BE2C (cell line): ENCODE measurements around the gene SNW1.
"Not testable (repeated sequence)": the region's sequence is repeated elsewhere in the genome, so short reads cannot be mapped to it uniquely, and the experiment has no call there.

Experiments
- DNase-seq: peaks from one replicate; pipeline ENCODE4 v3.0.0-alpha.2; 2020
- H3K27me3 ChIP-seq: fragments of 250-450 bp; sonication (Bioruptor Pico); 2 replicates; pipeline ENCODE4 v1.5.1; 2020; ENCODE audit warnings: mild to moderate bottlenecking
- H3K36me3 ChIP-seq: fragments of 250-450 bp; sonication (Bioruptor Pico); 2 replicates; pipeline ENCODE4 v1.5.1; 2020; ENCODE audit warnings: mild to moderate bottlenecking
- H3K4me1 ChIP-seq: fragments of 250-450 bp; sonication (Bioruptor Pico); 2 replicates; pipeline ENCODE4 v1.5.1; 2020
- H3K4me3 ChIP-seq: 2 replicates; pipeline ENCODE4 v1.5.1; 2011; ENCODE audit warnings: low read depth, low read length
- H3K9me3 ChIP-seq: fragments of 250-450 bp; sonication (Bioruptor Pico); 2 replicates; pipeline ENCODE4 v1.5.1; 2020
- CTCF ChIP-seq: IDR thresholded peaks from 2 replicates; pipeline ENCODE4 v1.5.1; 2012; ENCODE audit warnings: mild to moderate bottlenecking, low read depth, low read length

The SNW1 gene

GRCh38 chr14:77782202-77782601 is 21.2 kb upstream of the SNW1 start:
- H3K4me1 ChIP-seq = no peaks in the 10 kb centered on the region
- no peaks in the 10 kb centered on the region for H3K27me3 ChIP-seq
- DNase-seq = no peak
- TF ChIP-seq CTCF = no peak
- no peaks in the 10 kb centered on the region for H3K9me3 ChIP-seq
- no peaks in the 10 kb centered on the region for H3K36me3 ChIP-seq
- H3K4me3 ChIP-seq = no peak overlapping the region

- H3K36me3 ChIP-seq, H3K27me3 ChIP-seq, H3K4me1 ChIP-seq, DNase-seq, H3K9me3 ChIP-seq, H3K4me3 ChIP-seq: not testable (repeated sequence)
Observed at GRCh38 chr14:77773966-77774365, 13.0 kb upstream of the SNW1 start.

- H3K9me3 ChIP-seq, H3K4me3 ChIP-seq, H3K4me1 ChIP-seq, H3K36me3 ChIP-seq, H3K27me3 ChIP-seq, DNase-seq: not testable (repeated sequence)
Observed at GRCh38 chr14:77768442-77769069, 7.6 kb upstream of the SNW1 start.

- no peak overlapping the region for H3K4me3 ChIP-seq
- TF ChIP-seq CTCF = no peak
- no peaks in the 10 kb centered on the region for H3K27me3 ChIP-seq
- peaks cover 4% of the 10 kb centered on the region; the same call in 1 of the 2 replicates for H3K4me1 ChIP-seq
- DNase-seq = no peak
- no peaks in the 10 kb centered on the region; the same call in 1 of the 2 replicates for H3K9me3 ChIP-seq
- no peaks in the 10 kb centered on the region for H3K36me3 ChIP-seq
Observed at GRCh38 chr14:77763978-77764377, 3.0 kb upstream of the SNW1 start.

GRCh38 chr14:77763316-77763715 is 2.4 kb upstream of the SNW1 start:
- no peak for DNase-seq
- TF ChIP-seq CTCF = no peak
- no peak overlapping the region for H3K4me3 ChIP-seq
- peaks cover 5% of the 10 kb centered on the region for H3K36me3 ChIP-seq
- H3K4me1 ChIP-seq = peaks cover 4% of the 10 kb centered on the region; the same call in 1 of the 2 replicates
- H3K9me3 ChIP-seq = no peaks in the 10 kb centered on the region; the same call in 1 of the 2 replicates
- H3K27me3 ChIP-seq = no peaks in the 10 kb centered on the region

- TF ChIP-seq CTCF = peak; percentile 61
- peak; percentile 47 for DNase-seq
- H3K9me3 ChIP-seq = no peaks in the 10 kb centered on the region; the same call in 1 of the 2 replicates
- H3K4me1 ChIP-seq = peaks cover 4% of the 10 kb centered on the region; the same call in 1 of the 2 replicates
- no peaks in the 10 kb centered on the region for H3K27me3 ChIP-seq
- peak overlapping the region; percentile 99 for H3K4me3 ChIP-seq
- H3K36me3 ChIP-seq = peaks cover 9% of the 10 kb centered on the region
Observed at GRCh38 chr14:77761205-77761931, 412 bp upstream of the SNW1 start.

- no peaks in the 10 kb centered on the region for H3K9me3 ChIP-seq
- H3K36me3 ChIP-seq = peaks cover 59% of the 10 kb centered on the region
- no peak for TF ChIP-seq CTCF
- no peak overlapping the region for H3K4me3 ChIP-seq
- no peak for DNase-seq
- no peaks in the 10 kb centered on the region for H3K4me1 ChIP-seq
- H3K27me3 ChIP-seq = no peaks in the 10 kb centered on the region
Observed at GRCh38 chr14:77752799-77753516, 8.0 kb downstream of the SNW1 start.
